PC-3 (cell line): ENCODE data around the gene SEMA5A. TPM values are rescaled to one million over a fixed set of nuclear protein-coding genes. Genes with fewer than 3 reads are reported as not detected.

ENCODE experiments used
- ATAC-seq: fragments of 200-7000 bp; cut with Tn5 transposase; 2 replicates; pipeline ENCODE4 v1.9.1; 2020; ENCODE audit warnings: mild to moderate bottlenecking, moderate library complexity
- BruUV-seq: library from RNA; stranded (reverse); fragments of 400-500 nt; replicated peaks from 2 replicates; lab custom pipeline; 2021; lab: Mats Ljungman, UMichigan
- CTCF ChIA-PET: fragments of 300-600 bp; sonication (Branson Sonifier 250); formaldehyde crosslinking; loops from one replicate; lab custom pipeline; 2022; ENCODE audit warnings: antibody characterized with exemption; lab: Charles Lee
- POLR2A ChIA-PET: fragments of 300-600 bp; sonication (Branson Sonifier 250); formaldehyde crosslinking; loops from one replicate; lab custom pipeline; 2022; ENCODE audit warnings: antibody characterized with exemption; ENCODE audit not compliant: unreplicated experiment; lab: Charles Lee
- DNase-seq: peaks from one replicate; pipeline ENCODE4 v3.0.0-alpha.2; 2015
- H2AFZ ChIP-seq: fragments of 300-600 bp; sonication (generic); 2 replicates; pipeline ENCODE4 v1.6.0; 2016; ENCODE audit warnings: antibody characterized with exemption, low read length
- H3F3A ChIP-seq: fragments of 300-600 bp; sonication (generic); one replicate; pipeline ENCODE4 v1.6.0; 2017; ENCODE audit warnings: antibody characterized with exemption, low read length, control low read depth, mild to moderate bottlenecking; ENCODE audit not compliant: unreplicated experiment
- H3K27ac ChIP-seq: fragments of 300-600 bp; sonication (generic); 2 replicates; pipeline ENCODE4 v1.5.1; 2016; ENCODE audit warnings: mild to moderate bottlenecking, low read length
- H3K27me3 ChIP-seq: fragments of 300-600 bp; sonication (generic); 2 replicates; pipeline ENCODE4 v1.6.1; 2016; ENCODE audit warnings: low read length, mixed read lengths
- H3K36me3 ChIP-seq: fragments of 300-600 bp; sonication (generic); 2 replicates; pipeline ENCODE4 v1.6.1; 2016; ENCODE audit warnings: low read depth, mixed run types, low read length, mixed read lengths
- H3K4me1 ChIP-seq: fragments of 300-600 bp; sonication (generic); 2 replicates; pipeline ENCODE4 v1.5.1; 2016; ENCODE audit warnings: low read length; ENCODE audit not compliant: insufficient read depth
- H3K4me2 ChIP-seq: fragments of 300-600 bp; sonication (generic); 2 replicates; pipeline ENCODE4 v1.6.0; 2016; ENCODE audit warnings: low read length
- H3K4me3 ChIP-seq: fragments of 300-600 bp; sonication (generic); 2 replicates; pipeline ENCODE4 v1.5.1; 2016; ENCODE audit warnings: mild to moderate bottlenecking, low read length, mixed read lengths
- H3K79me2 ChIP-seq: fragments of 300-600 bp; sonication (generic); 2 replicates; pipeline ENCODE4 v1.6.1; 2017; ENCODE audit warnings: low read length, mixed read lengths
- H3K9ac ChIP-seq: fragments of 300-600 bp; sonication (generic); 2 replicates; pipeline ENCODE4 v1.6.0; 2016; ENCODE audit warnings: mild to moderate bottlenecking, low read length
- H3K9me2 ChIP-seq: fragments of 300-600 bp; sonication (generic); replicated peaks from 2 replicates; pipeline ENCODE4 v1.6.1; 2016; ENCODE audit warnings: mixed run types, low read length, mixed read lengths
- H3K9me3 ChIP-seq: fragments of 300-600 bp; sonication (generic); 2 replicates; pipeline ENCODE4 v1.6.1; 2016; ENCODE audit warnings: low read length, mixed read lengths
- H4K20me1 ChIP-seq: fragments of 300-600 bp; sonication (generic); 2 replicates; pipeline ENCODE4 v1.6.1; 2016; ENCODE audit warnings: low read length, mixed read lengths
- EZH2 ChIP-seq: fragments of 300-600 bp; sonication (generic); IDR thresholded peaks from one replicate; pipeline ENCODE4 v1.6.1; 2017; ENCODE audit warnings: antibody characterized with exemption, mild to moderate bottlenecking, low read length; ENCODE audit not compliant: unreplicated experiment
- EZH2phosphoT487 ChIP-seq: fragments of 300-600 bp; sonication (generic); IDR thresholded peaks from 2 replicates; pipeline ENCODE4 v1.6.1; 2018; ENCODE audit warnings: mild to moderate bottlenecking, antibody characterized with exemption, low read length, borderline replicate concordance
- intact Hi-C: fragments of 100-400 bp; cut with micrococcal nuclease; formaldehyde crosslinking; loops from 2 replicates; pipeline ENCODE4 v1.9.0; 2023
- total RNA-seq: library from RNA; depleted of rRNA; stranded (reverse); fragments of >200 nt; gene quantifications from 2 replicates; pipeline ENCODE4 v1.2.3, GENCODE V29; 2014
- TF ChIP-seq, protein P1 (sequence below): fragments of 300-600 bp; sonication (generic); conservative IDR thresholded peaks from 2 replicates; pipeline ENCODE4 v1.5.1; 2017; ENCODE audit warnings: antibody characterized with exemption, low read depth, mild to moderate bottlenecking, low read length

SEMA5A gene
- total RNA-seq, 1 experiment from 2014 or later, result 4.4 TPM

DNA sequence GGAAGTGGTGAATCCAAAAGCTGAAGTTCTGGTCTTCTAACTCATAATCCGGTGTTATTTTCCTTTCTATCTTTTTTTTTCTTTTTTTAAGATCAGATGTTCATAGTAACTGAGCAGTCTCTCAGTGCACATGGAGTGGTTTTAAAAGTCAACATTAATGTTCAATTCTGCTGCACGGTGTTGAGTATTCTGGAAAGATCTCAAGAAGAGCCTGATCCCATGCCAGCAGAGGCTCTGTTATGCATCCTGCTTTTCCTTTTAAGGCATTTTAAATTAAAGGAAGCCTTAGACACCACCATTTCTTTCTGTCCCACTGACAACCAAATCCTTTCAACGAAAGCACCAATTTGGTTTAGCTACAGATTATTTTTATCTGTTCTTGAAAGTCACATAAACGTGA is 33.4 kb downstream of the SEMA5A start:
- Histone ChIP-seq H3K36me3 (no peaks in the 10 kb centered on the region), H4K20me1 (no peaks in the 10 kb centered on the region), H3F3A (no peaks in the 10 kb centered on the region), H3K4me3 (no peak overlapping the region), H2AFZ (no peak overlapping the region), H3K9me3 (no peaks in the 10 kb centered on the region), H3K4me1 (no peaks in the 10 kb centered on the region), H3K27ac (no peak overlapping the region), H3K27me3 (no peaks in the 10 kb centered on the region), H3K4me2 (no peak overlapping the region), H3K9me2 (no peaks in the 10 kb centered on the region), H3K9ac (no peak overlapping the region), H3K79me2 (no peaks in the 10 kb centered on the region)
- ChIA-PET POLR2A (no interaction called here), CTCF (no interaction called here)
- BruUV-seq, result no TSS peak
- intact Hi-C loops, result loop anchor here (5.0 kb wide), 1 partner anchor 150 kb away; no protein-coding TSS in a partner anchor
- no peak for TF ChIP-seq EZH2phosphoT487
- TF ChIP-seq, protein P1, sequence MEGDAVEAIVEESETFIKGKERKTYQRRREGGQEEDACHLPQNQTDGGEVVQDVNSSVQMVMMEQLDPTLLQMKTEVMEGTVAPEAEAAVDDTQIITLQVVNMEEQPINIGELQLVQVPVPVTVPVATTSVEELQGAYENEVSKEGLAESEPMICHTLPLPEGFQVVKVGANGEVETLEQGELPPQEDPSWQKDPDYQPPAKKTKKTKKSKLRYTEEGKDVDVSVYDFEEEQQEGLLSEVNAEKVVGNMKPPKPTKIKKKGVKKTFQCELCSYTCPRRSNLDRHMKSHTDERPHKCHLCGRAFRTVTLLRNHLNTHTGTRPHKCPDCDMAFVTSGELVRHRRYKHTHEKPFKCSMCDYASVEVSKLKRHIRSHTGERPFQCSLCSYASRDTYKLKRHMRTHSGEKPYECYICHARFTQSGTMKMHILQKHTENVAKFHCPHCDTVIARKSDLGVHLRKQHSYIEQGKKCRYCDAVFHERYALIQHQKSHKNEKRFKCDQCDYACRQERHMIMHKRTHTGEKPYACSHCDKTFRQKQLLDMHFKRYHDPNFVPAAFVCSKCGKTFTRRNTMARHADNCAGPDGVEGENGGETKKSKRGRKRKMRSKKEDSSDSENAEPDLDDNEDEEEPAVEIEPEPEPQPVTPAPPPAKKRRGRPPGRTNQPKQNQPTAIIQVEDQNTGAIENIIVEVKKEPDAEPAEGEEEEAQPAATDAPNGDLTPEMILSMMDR, result no peak
- TF ChIP-seq EZH2, result no peak
- no peak for DNase-seq
- ATAC-seq, result no peak

DNA sequence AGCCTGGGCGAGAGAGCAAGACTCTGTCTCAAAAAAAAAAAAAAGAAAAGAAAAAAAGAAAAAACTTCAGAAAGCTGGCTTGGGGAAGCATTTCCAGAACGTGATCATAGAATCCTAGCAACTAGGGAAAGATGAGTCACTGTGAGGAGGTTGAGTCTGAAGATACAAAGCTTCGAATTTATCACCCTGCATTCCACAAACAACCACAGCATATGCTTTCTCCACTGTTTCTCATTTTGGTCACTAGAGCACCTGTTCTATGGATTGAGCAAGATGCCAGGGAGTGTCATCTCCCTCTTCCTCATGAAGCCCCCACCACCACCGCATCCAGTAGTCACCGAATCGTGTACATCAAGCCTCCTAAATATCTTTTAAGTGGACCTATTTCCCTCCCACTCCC is 37.9 kb downstream of the SEMA5A start:
- Histone ChIP-seq H3K27me3 (no peaks in the 10 kb centered on the region), H2AFZ (no peak overlapping the region), H3K27ac (no peak overlapping the region), H3K9me3 (no peaks in the 10 kb centered on the region), H3K9ac (no peak overlapping the region), H4K20me1 (no peaks in the 10 kb centered on the region), H3K4me3 (no peak overlapping the region), H3K36me3 (no peaks in the 10 kb centered on the region), H3K4me1 (no peaks in the 10 kb centered on the region), H3K9me2 (no peaks in the 10 kb centered on the region), H3F3A (no peaks in the 10 kb centered on the region), H3K4me2 (no peak overlapping the region), H3K79me2 (no peaks in the 10 kb centered on the region)
- CTCF ChIA-PET, result no interaction called here
- DNase-seq, result no peak
- POLR2A ChIA-PET, result no interaction called here
- TF ChIP-seq EZH2phosphoT487 (no peak), EZH2 (no peak)
- TF ChIP-seq, protein P1, result no peak
- intact Hi-C loops, result no loop called here
- ATAC-seq, result no peak
- no TSS peak for BruUV-seq

GRCh38 chr5:9505225-9505624 is 40.6 kb downstream of the SEMA5A start:
- Histone ChIP-seq H3K9ac (no peak overlapping the region), H2AFZ (no peak overlapping the region), H3K4me2 (no peak overlapping the region), H3K9me2 (no peaks in the 10 kb centered on the region), H3K27ac (no peak overlapping the region), H4K20me1 (no peaks in the 10 kb centered on the region), H3K4me1 (no peaks in the 10 kb centered on the region), H3K4me3 (no peak overlapping the region), H3K27me3 (no peaks in the 10 kb centered on the region), H3F3A (no peaks in the 10 kb centered on the region), H3K36me3 (no peaks in the 10 kb centered on the region), H3K79me2 (no peaks in the 10 kb centered on the region), H3K9me3 (no peaks in the 10 kb centered on the region)
- BruUV-seq, result no TSS peak
- DNase-seq, result no peak
- intact Hi-C loops, result no loop called here
- no peak for TF ChIP-seq EZH2phosphoT487
- TF ChIP-seq, protein P1, result no peak
- no peak for ATAC-seq
- ChIA-PET POLR2A (interaction anchor here (0.6 kb wide), 1 partner anchor 39 kb away, joined by 3 read pairs; no protein-coding TSS in a partner anchor), CTCF (no interaction called here)
